Suppressor macrophage treated with lipopolysaccharide for 4 hours (primary cell): Measurements from ENCODE around the gene GYS2.
"Not testable (repeated sequence)": the region's sequence is repeated elsewhere in the genome, so short reads cannot be mapped to it uniquely, and the experiment has no call there.

Experiments
- DNase-seq: peaks from one replicate; pipeline ENCODE4 v3.0.0-alpha.2; 2020

Gene GYS2

GRCh38 chr12:21600196-21600595 lies 4.5 kb downstream of the GYS2 start:
- no peak for DNase-seq

GRCh38 chr12:21599143-21599999 lies 5.3 kb downstream of the GYS2 start:
- DNase-seq = no peak

DNA sequence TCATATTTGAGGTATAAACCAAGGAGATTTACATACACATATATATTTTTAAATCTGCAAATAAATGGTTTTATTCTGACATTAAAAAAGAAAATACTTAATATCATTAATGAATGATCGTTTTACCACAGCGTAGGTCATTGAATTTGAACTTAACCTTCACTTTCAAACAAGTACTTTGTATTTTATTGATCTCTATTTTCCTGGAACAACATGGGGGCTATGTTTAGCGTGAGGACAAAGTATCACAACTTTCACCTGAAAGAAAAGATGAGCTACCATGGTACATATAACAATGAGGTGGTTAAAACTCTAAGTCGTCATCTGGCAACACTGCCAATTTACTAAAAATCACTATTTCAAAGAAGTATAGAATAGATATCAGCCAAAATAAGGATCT lies 6.0 kb downstream of the GYS2 start:
- DNase-seq = no peak

DNA sequence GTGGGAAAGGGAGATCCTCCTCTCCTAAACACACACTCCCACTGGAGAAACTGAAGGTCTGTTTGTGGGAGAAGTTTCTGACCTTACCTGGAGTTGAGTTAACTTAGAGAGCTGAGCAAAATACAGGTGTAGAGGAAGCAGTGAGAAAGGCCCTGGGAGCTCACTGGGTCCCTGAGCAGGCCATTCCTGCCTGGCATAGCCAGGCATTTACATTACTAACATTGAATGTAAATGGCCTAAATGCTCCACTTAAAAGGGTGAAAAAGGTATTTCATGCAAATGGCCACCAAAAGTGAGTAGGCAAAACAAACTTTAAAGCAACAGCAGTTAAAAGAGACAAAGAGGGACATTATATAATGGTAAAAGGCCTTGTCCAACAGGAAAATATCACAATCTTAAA lies 9.3 kb downstream of the GYS2 start:
- not testable (repeated sequence) for DNase-seq

DNA sequence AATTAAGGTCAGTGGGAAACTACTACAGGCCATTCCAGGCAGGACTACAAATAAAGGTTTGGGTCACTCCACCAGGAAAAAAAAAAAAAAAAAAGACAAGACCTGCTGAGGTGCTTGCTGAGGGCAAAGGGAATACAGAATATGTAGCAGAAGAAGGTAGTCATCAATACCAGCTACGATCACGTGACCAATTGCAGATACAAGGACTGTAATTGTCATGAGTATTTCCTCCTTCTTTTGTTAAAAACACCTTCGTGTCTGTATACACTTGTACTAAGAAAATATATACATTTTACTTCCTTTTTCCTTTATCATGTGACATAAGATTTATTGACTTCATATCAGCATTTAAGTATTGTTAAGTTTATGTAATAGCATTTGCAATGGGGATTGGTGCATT lies 19.2 kb downstream of the GYS2 start:
- DNase-seq = no peak

DNA sequence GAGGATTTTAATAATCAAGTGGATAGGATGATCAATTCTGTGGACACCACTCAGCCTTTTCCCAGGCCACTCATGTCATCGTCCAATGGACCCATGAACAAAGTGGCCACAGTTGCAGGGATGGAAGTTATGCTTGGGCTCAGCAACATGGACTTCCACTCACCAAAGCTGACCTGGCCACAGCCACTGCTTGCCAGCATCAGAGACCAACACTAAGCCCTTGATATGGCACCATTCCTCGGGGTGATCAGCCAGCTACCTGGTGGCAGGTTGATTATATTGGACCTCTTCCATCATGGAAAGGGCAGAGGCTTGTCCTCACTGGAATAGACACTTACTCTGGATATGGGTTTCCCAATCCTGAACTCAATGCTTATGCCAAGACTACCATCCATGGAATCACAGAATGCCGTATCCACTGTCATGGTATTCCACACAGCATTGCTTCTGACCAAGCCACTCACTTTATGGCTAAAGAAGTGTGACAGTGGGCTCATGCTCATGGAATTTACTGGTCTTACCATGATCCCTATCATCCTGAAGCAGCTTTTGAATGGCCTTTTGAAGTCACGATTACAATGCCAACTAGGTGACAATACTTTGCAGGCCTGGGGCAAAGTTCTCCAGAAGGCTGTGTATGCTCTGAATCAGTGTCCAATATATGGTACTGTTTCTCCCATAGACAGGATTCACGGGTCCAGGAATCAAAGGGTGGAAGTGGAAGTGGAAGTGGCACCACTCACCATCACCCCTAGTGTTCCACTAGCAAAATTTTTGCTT lies 20.1 kb downstream of the GYS2 start:
- DNase-seq = not testable (repeated sequence)

GRCh38 chr12:21583587-21583986 lies 21.1 kb downstream of the GYS2 start:
- no peak for DNase-seq

DNA sequence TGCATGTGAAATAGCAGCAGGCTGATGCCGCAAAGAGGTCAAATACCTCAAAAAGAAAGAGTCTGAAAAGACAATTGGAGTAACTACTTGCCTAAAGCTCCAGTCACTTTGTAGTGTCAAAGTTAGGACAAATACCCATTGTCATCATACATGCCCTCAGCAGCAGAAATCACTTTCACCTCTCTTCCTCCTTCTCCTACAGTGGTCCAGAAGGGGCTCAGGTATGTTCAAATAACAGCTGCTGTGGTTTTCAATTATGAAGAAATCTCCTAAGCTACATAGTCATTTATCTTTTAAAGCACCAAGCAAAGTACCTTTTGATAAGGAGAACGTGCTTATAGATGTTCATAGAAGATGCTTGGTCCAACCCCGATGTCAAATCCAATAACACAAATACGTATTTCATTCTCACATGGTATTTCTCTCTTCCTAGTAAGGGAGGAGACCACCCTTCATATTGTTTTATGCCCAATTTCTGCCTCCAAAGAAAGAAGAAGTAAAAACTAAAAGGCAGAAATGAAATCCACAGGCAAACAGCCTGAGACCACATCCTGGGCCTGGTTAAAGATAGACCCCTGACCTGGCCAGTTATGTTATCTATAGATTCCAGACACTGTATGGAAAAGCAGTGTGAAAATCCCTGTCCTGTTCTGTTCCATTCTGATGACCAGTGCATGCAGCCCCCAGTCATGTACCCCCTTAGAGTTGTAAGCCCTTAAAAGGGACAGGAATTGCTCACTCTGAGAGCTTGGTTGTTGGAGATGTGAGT lies 23.7 kb downstream of the GYS2 start:
- DNase-seq = no peak

GRCh38 chr12:21577516-21577915 lies 27.1 kb downstream of the GYS2 start:
- DNase-seq = no peak

DNA sequence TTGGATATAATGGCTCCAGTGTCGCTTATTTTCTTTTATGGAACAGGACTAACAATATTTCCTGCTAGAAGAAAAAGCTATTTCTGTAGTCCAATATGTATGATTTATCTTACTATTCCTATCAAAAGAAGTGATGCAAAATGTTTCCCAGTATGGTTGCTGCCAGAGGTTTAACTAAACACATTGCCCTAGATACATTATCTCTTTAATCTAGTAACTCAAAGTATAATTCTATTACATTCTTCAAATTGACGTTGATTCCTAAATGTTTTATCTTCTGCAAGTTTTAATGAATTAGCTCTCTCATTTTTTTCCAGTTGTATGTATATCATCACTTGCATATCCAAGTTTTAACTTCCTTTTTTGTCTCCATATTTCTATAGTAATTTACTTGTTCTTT lies 28.2 kb downstream of the GYS2 start:
- DNase-seq = no peak

GRCh38 chr12:21573733-21574358 lies 30.8 kb downstream of the GYS2 start:
- DNase-seq = no peak

GRCh38 chr12:21571046-21571445 lies 33.6 kb downstream of the GYS2 start:
- DNase-seq = no peak

DNA sequence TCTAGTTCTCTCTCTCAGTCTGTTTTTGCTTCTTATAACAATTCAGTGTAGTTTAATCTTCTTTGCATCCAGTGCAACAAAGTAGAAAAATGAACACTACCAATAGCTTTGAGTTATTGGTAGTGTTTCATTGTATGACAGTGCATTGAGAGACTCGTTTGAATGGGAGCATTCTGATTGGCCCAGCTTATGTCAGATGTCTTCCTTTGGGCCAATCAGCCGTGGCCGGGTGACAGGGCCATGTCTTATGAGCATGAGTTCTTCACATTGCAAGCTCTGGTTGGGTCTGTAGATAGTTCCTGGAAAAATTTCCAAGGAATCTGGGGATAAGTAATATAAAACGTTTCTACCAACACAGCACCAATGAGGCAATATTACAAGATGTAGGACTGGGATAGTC lies 36.5 kb downstream of the GYS2 start:
- DNase-seq = no peak

DNA sequence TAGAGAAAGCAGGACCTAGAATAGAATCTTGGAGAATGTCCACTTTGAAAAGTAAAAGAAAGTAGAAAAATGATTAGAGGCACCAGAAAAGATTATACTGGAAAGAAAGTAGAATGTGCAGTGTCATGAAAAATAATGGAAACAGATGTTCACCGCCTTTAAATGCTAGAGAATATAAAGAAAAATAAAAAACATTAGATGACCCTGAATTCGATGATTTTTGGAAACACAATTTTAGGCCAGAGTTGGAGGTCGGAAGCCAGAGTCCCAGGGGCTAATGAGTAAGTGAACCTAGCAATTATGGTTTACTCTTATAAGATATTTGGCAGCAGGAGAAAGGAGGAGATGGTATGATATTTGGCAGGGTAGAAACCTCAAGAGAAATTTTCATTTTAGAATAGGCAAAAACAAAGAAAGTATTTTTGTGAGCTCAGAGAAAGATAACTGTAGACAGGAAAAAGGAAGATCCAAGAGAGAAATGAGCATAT lies 37.7 kb downstream of the GYS2 start:
- no peak for DNase-seq

DNA sequence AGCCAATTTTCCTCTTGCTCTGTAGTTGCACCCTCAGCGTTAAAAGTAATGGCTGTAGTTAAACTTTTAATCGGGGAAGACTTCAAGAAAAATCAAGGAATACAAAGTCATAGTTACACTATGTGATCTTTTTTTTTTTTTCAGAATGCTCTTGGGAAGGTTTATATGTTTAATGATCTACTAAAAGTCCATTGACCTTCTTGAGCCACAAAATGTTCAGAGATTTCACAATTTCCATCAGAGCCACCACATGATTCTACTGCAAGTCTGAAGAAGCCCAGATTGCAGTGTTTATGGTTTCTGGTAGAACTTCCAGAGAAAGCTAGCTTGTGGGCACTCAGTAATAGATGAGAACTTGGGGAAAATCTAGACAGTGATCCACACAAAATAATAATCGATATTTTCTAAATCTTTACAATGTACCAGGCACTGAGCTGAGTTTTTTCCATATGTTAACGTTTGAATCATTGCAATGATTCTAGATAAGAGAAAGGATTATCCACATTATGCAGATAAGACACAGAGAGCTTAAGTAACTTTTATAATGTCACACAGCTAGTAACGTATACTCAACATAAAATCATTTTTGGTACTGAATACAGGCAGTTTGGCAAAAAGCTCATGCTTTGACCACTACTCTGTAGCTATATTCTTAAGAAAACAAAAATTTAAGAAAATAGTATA lies 38.3 kb downstream of the GYS2 start:
- DNase-seq = no peak

GRCh38 chr12:21562859-21563258 lies 41.8 kb downstream of the GYS2 start:
- DNase-seq = no peak

GRCh38 chr12:21561158-21561557 lies 43.5 kb downstream of the GYS2 start:
- no peak for DNase-seq

- no peak for DNase-seq
These were observed 44.6 kb downstream of the GYS2 start for GRCh38 chr12:21559855-21560569.

DNA sequence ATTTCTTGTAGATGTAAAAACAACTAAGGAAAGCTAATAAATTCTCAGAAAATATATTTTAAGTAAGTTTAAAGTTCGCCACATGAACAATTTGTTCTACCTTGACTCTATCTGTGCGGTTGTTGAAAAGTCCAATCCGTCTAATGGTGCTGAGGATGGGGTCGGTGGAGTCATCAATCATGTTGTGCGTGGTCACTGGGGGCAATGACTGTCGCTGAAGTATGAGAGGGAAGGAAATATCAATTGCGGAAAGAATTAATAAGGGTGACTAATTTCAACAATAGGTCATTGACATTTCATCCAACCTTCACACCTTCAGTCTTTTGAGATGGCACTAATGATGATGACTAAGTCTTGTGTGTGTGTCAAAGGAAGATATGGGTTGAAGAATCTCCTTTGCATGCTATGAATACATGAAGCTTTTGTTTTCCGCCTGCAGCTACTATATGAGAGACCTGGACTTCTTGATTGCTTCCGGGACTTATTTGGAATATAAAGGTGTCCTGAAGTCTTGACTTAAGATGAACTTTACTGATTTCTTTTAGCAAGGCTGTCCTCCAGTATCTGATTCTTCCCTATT lies 46.5 kb downstream of the GYS2 start:
- DNase-seq = no peak

- no peak for DNase-seq
These were observed 51.3 kb downstream of the GYS2 start for GRCh38 chr12:21553329-21553675.

GRCh38 chr12:21552635-21553328 lies 51.9 kb downstream of the GYS2 start:
- no peak for DNase-seq
